GM23338 (cell line): ENCODE measurements around the gene PLIN5. TPM values are rescaled to one million over a fixed set of nuclear protein-coding genes. Genes with fewer than 3 reads are reported as not detected.

Source experiments
- ATAC-seq: fragments of 200-7000 bp; cut with Tn5 transposase; 3 replicates; pipeline ENCODE4 v1.9.1; 2020
- DNase-seq: peaks from one replicate; pipeline ENCODE4 v3.0.0-alpha.2; 2015; ENCODE audit warnings: low spot score
- H2AFZ ChIP-seq: fragments of 200-600 bp; sonication (generic); 2 replicates; pipeline ENCODE4 v1.8.0; 2016; ENCODE audit warnings: antibody characterized with exemption, mild to moderate bottlenecking, moderate library complexity
- H3F3A ChIP-seq: fragments of 200-600 bp; sonication (generic); replicated peaks from 2 replicates; pipeline ENCODE4 v1.8.0; 2017; ENCODE audit warnings: antibody characterized with exemption, mixed run types, low read depth
- H3K27ac ChIP-seq: fragments of 200-600 bp; sonication (generic); 2 replicates; pipeline ENCODE4 v1.6.1; 2016; ENCODE audit warnings: low read depth
- H3K27me3 ChIP-seq: fragments of 200-600 bp; sonication (generic); 2 replicates; pipeline ENCODE4 v1.8.0; 2016; ENCODE audit warnings: mild to moderate bottlenecking, mixed run types, moderate library complexity; ENCODE audit not compliant: insufficient read depth
- H3K36me3 ChIP-seq: fragments of 200-600 bp; sonication (generic); 2 replicates; pipeline ENCODE4 v1.8.0; 2016; ENCODE audit warnings: mild to moderate bottlenecking; ENCODE audit not compliant: insufficient read depth
- H3K4me1 ChIP-seq: fragments of 200-600 bp; sonication (generic); 2 replicates; pipeline ENCODE4 v1.8.0; 2016; ENCODE audit warnings: mild to moderate bottlenecking, moderate library complexity; ENCODE audit not compliant: insufficient read depth
- H3K4me2 ChIP-seq: fragments of 200-600 bp; sonication (generic); 2 replicates; pipeline ENCODE4 v1.7.1; 2017; ENCODE audit warnings: mixed run types
- H3K4me3 ChIP-seq: fragments of 200-600 bp; sonication (generic); 2 replicates; pipeline ENCODE4 v1.6.1; 2016; ENCODE audit warnings: mixed run types
- H3K79me2 ChIP-seq: fragments of 200-600 bp; sonication (generic); replicated peaks from 2 replicates; pipeline ENCODE4 v1.8.0; 2017; ENCODE audit warnings: mild to moderate bottlenecking; ENCODE audit not compliant: insufficient read depth
- H3K9me2 ChIP-seq: fragments of 200-600 bp; sonication (generic); 2 replicates; pipeline ENCODE4 v1.8.0; 2017; ENCODE audit not compliant: insufficient read depth
- H4K20me1 ChIP-seq: fragments of 200-600 bp; sonication (generic); replicated peaks from 2 replicates; pipeline ENCODE4 v1.8.0; 2017; ENCODE audit warnings: mild to moderate bottlenecking; ENCODE audit not compliant: insufficient read depth
- H3K27ac Mint-ChIP-seq: 2 replicates; pipeline ENCODE4 v1.8.0; 2020; ENCODE audit warnings: inconsistent platforms, mild to moderate bottlenecking, moderate library complexity, mixed read lengths
- H3K27me3 Mint-ChIP-seq: 3 replicates; pipeline ENCODE4 v1.8.0; 2022; ENCODE audit warnings: low read depth, mild to moderate bottlenecking, moderate library complexity, mixed read lengths, inconsistent platforms; ENCODE audit not compliant: insufficient read depth, poor library complexity
- H3K36me3 Mint-ChIP-seq: 3 replicates; pipeline ENCODE4 v1.8.0; 2021; ENCODE audit warnings: low read depth, mild to moderate bottlenecking, inconsistent platforms, moderate library complexity, mixed read lengths
- H3K4me1 Mint-ChIP-seq: 3 replicates; pipeline ENCODE4 v1.8.0; 2020; ENCODE audit warnings: mild to moderate bottlenecking, inconsistent platforms, mixed read lengths
- H3K4me3 Mint-ChIP-seq: 3 replicates; pipeline ENCODE4 v1.8.0; 2021; ENCODE audit warnings: moderate library complexity, mild to moderate bottlenecking, inconsistent platforms, mixed read lengths
- H3K9me3 Mint-ChIP-seq: 3 replicates; pipeline ENCODE4 v1.8.0; 2020; ENCODE audit warnings: moderate library complexity, mild to moderate bottlenecking, inconsistent platforms, mixed read lengths
- EZH2 ChIP-seq: fragments of 200-600 bp; sonication (generic); IDR thresholded peaks from one replicate; pipeline ENCODE4 v1.8.0; 2017; ENCODE audit warnings: antibody characterized with exemption, mild to moderate bottlenecking, low read depth; ENCODE audit not compliant: unreplicated experiment
- EZH2phosphoT487 ChIP-seq: fragments of 200-600 bp; sonication (generic); IDR thresholded peaks from one replicate; pipeline ENCODE4 v1.8.1; 2018; ENCODE audit warnings: antibody characterized with exemption; ENCODE audit not compliant: unreplicated experiment
- JUNB ChIP-seq: IDR thresholded peaks from one replicate; pipeline ENCODE4 v1.6.1; 2016; ENCODE audit warnings: antibody characterized with exemption; ENCODE audit not compliant: unreplicated experiment
- ZNF114 ChIP-seq: fragments of 250-450 bp; sonication (Bioruptor Pico); IDR thresholded peaks from 2 replicates; pipeline ENCODE4 v1.5.0; 2020; ENCODE audit warnings: mild to moderate bottlenecking, moderate library complexity
- ZNF462 ChIP-seq: fragments of 250-450 bp; sonication (Bioruptor Pico); IDR thresholded peaks from 2 replicates; pipeline ENCODE4 v1.5.0; 2020; ENCODE audit warnings: mild to moderate bottlenecking, moderate library complexity
- polyA plus RNA-seq: library from polyadenylated mRNA; unstranded; fragments of >200 nt; fragmentation: Nextera tagmentation; extraction: Ambion mirVana; gene quantifications from 2 replicates; pipeline ENCODE4 v1.2.1, GENCODE V29; 2016
- total RNA-seq: library from RNA; depleted of rRNA; stranded (reverse); fragments of >200 nt; shearing (Covaris generic); gene quantifications from 2 replicates; pipeline ENCODE4 v1.2.3, GENCODE V29; 2014
- TF ChIP-seq, protein P1 (sequence below): IDR thresholded peaks from 2 replicates; pipeline ENCODE4 v1.6.1; 2016; ENCODE audit warnings: antibody characterized with exemption
- TF ChIP-seq, protein P2 (sequence below), 2 experiments: fragments of 200-600 bp in 1 of 2; sonication (generic) in 1 of 2; conservative IDR thresholded peaks; 2 replicates each; pipeline versions ENCODE4 v1.5.1 to v1.6.1; 2016 to 2017; ENCODE audit warnings: antibody characterized with exemption in 2 of 2, low read depth in 2 of 2, mild to moderate bottlenecking in 2 of 2, moderate library complexity in 1 of 2

PLIN5 gene
- total and polyA plus RNA-seq, 2 experiments from 2014 or later, result 1.9 to 3.5 TPM

DNA sequence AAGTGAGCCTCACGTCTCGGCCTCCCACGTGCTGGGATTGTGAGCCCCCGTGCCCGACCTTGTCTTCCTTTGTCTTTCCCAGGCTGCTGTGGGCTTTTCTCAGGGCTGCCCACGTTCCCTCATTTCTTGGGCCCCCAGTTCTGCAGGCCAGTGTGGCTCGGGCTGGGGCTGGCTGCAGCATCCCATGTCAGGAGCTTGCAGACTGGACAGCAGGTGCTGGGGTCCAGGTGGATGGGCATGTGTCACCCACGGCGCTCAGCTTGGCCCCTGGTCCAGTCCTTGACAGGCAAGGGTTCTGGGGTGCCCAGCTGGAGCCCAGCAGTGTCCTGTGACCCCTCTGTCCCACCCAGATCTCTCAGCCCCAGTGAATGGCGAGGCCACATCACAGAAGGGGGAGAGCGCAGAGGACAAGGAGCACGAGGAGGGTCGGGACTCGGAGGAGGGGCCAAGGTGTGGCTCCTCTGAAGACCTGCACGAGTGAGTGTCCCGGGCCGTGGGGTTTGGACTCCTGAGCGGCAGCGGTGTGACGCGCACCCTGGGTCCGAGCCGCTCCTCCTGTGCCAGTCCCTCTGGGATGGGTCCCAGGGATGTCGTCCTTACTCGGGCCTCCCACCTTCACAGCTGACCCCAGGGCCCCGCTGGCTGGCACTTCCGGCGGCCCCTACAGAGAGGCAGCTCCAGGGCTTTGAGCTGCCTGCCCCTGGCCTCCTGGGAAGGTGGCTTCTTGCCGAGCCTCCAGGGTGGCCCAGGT lies 34.0 kb downstream of the PLIN5 start (continued):
- no peak for TF ChIP-seq ZNF462

GRCh38 chr19:4499855-4500254 lies 35.2 kb downstream of the PLIN5 start:
- no peak overlapping the region for H3K27ac ChIP-seq
- peaks cover 9% of the 10 kb centered on the region for H3K27me3 Mint-ChIP-seq
- peaks cover 26% of the 10 kb centered on the region for H3K36me3 Mint-ChIP-seq
- no peaks in the 10 kb centered on the region for H3F3A ChIP-seq
- H3K79me2 ChIP-seq, result no peaks in the 10 kb centered on the region
- H3K4me3 ChIP-seq, result no peak overlapping the region
- H3K27ac Mint-ChIP-seq, result no peak overlapping the region
- H3K36me3 ChIP-seq, result peaks cover 7% of the 10 kb centered on the region; the same call in 1 of the 2 replicates
- H3K4me3 Mint-ChIP-seq, result no peak overlapping the region
- no peaks in the 10 kb centered on the region for H3K9me2 ChIP-seq
- H3K4me1 Mint-ChIP-seq, result no peaks in the 10 kb centered on the region
- TF ChIP-seq, protein P1, sequence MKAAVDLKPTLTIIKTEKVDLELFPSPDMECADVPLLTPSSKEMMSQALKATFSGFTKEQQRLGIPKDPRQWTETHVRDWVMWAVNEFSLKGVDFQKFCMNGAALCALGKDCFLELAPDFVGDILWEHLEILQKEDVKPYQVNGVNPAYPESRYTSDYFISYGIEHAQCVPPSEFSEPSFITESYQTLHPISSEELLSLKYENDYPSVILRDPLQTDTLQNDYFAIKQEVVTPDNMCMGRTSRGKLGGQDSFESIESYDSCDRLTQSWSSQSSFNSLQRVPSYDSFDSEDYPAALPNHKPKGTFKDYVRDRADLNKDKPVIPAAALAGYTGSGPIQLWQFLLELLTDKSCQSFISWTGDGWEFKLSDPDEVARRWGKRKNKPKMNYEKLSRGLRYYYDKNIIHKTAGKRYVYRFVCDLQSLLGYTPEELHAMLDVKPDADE, result no peak
- no peak for TF ChIP-seq EZH2phosphoT487
- no peak for TF ChIP-seq EZH2
- no peak for TF ChIP-seq ZNF114 (CRISPR knock-in tag)
- no peak for TF ChIP-seq JUNB
- TF ChIP-seq, protein P2, sequence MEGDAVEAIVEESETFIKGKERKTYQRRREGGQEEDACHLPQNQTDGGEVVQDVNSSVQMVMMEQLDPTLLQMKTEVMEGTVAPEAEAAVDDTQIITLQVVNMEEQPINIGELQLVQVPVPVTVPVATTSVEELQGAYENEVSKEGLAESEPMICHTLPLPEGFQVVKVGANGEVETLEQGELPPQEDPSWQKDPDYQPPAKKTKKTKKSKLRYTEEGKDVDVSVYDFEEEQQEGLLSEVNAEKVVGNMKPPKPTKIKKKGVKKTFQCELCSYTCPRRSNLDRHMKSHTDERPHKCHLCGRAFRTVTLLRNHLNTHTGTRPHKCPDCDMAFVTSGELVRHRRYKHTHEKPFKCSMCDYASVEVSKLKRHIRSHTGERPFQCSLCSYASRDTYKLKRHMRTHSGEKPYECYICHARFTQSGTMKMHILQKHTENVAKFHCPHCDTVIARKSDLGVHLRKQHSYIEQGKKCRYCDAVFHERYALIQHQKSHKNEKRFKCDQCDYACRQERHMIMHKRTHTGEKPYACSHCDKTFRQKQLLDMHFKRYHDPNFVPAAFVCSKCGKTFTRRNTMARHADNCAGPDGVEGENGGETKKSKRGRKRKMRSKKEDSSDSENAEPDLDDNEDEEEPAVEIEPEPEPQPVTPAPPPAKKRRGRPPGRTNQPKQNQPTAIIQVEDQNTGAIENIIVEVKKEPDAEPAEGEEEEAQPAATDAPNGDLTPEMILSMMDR (conservative IDR thresholded peaks at IDR 0.05; ENCODE audit: low read depth in 2 of 2), result no peak
- no peak for DNase-seq
- H3K4me2 ChIP-seq, result no peak overlapping the region
- no peak for ATAC-seq
- H3K27me3 ChIP-seq, result no peaks in the 10 kb centered on the region
- H4K20me1 ChIP-seq, result no peaks in the 10 kb centered on the region; the same call in 1 of the 2 replicates
- H3K4me1 ChIP-seq, result no peaks in the 10 kb centered on the region
- H2AFZ ChIP-seq, result no peak overlapping the region
- H3K9me3 Mint-ChIP-seq, result no peaks in the 10 kb centered on the region
